HG02852 (cell line): ENCODE results near the gene TNFSF12.
"Not testable (repeated sequence)": the region's sequence is repeated elsewhere in the genome, so short reads cannot be mapped to it uniquely, and the experiment has no call there.

ENCODE experiments used
- ATAC-seq: cut with Tn5 transposase; IDR thresholded peaks from one replicate; pipeline ENCODE4 v1.9.1; 2021; ENCODE audit warnings: mild to moderate bottlenecking, moderate library complexity; ENCODE audit not compliant: unreplicated experiment

Gene TNFSF12

GRCh38 chr17:7583253-7584109 is 34.6 kb downstream of the TNFSF12 start, which contains the start of gene MPDU1:
Gene MPDU1 (plus strand): TSS chr17:7583852. CDS start chr17:7583863, 11 bp downstream.
- ATAC-seq = peak; percentile 72

- no peak for ATAC-seq
Observed at GRCh38 chr17:7586673-7587419, 38.0 kb downstream of the TNFSF12 start.

- ATAC-seq = no peak
Observed at GRCh38 chr17:7587420-7588151, 38.7 kb downstream of the TNFSF12 start.

GRCh38 chr17:7588553-7589203 is 39.8 kb downstream of the TNFSF12 start:
- no peak for ATAC-seq

GRCh38 chr17:7589204-7589868 is 40.5 kb downstream of the TNFSF12 start:
- no peak for ATAC-seq

- no peak for ATAC-seq
Observed at GRCh38 chr17:7589891-7590691, 41.2 kb downstream of the TNFSF12 start, which contains the start of gene SOX15. Gene SOX15 (minus strand): TSS chr17:7590094. CDS start chr17:7589676, 418 bp downstream.

GRCh38 chr17:7590743-7591142 is 41.9 kb downstream of the TNFSF12 start:
- no peak for ATAC-seq

GRCh38 chr17:7591596-7591995 is 42.7 kb downstream of the TNFSF12 start:
- no peak for ATAC-seq

GRCh38 chr17:7592422-7593021 is 43.7 kb downstream of the TNFSF12 start:
- no peak for ATAC-seq

- no peak for ATAC-seq
Observed at GRCh38 chr17:7593296-7593695, 44.4 kb downstream of the TNFSF12 start.

GRCh38 chr17:7597561-7597960 is 48.7 kb downstream of the TNFSF12 start:
- ATAC-seq = not testable (repeated sequence)

- no peak for ATAC-seq
Observed at GRCh38 chr17:7606280-7606679, 57.4 kb downstream of the TNFSF12 start.
